Loucy (cell line): ENCODE measurements around the gene CETN1.

Experiments used
- CTCF ChIP-seq: fragments of 200-600 bp; sonication (generic); conservative IDR thresholded peaks from 2 replicates; pipeline ENCODE4 v1.5.1; 2014; ENCODE audit warnings: mild to moderate bottlenecking, antibody characterized with exemption, low read length
- EZH2phosphoT487 ChIP-seq: fragments of 200-600 bp; IDR thresholded peaks from 2 replicates; pipeline ENCODE4 v1.6.1; 2018; ENCODE audit warnings: antibody characterized with exemption, mild to moderate bottlenecking, moderate library complexity, borderline replicate concordance

DNA sequence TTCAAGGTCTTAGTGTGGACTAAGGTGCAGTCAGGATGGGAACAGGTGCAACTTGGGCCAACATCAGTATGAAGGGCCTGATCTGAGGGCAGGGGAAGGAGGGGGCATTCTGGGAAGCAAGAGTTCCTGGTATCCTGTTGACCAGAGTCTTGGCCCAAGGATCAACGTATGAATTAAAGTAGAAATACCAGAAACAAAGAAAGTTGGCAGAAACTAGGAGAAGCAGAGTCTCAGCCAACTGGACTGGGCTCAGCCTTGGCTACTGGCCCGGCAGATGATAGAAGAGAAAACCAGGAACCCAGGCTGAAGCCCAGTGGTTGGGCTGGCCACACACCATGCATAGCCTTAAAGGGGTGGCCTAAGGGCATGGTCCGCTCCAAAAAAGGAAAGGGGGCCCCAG is 2.3 kb downstream of the CETN1 start:
- TF ChIP-seq CTCF (no peak), EZH2phosphoT487 (no peak)
